GM12878 (cell line): ENCODE measurements around the gene STX10.
A peak's percentile ranks its signal among the peaks of the same experiment; 100 is the strongest.

Experiments
- CBFB ChIP-seq: IDR thresholded peaks from 2 replicates; pipeline ENCODE4 v1.6.1; 2016; ENCODE audit warnings: antibody characterized with exemption, low read depth
- CBX5 ChIP-seq: sonication (generic); IDR thresholded peaks from 2 replicates; pipeline ENCODE4 v1.6.1; 2016; ENCODE audit warnings: low read depth, moderate library complexity, mild to moderate bottlenecking, inconsistent platforms
- EZH2 ChIP-seq: IDR thresholded peaks from 2 replicates; pipeline ENCODE4 v1.6.1; 2012; ENCODE audit warnings: low read depth, mild to moderate bottlenecking, control low read depth, inconsistent platforms, low read length, borderline replicate concordance; ENCODE audit not compliant: control insufficient read depth
- KDM1A ChIP-seq: fragments of 200-600 bp; sonication (generic); IDR thresholded peaks from 2 replicates; pipeline ENCODE4 v1.6.1; 2016; ENCODE audit warnings: borderline replicate concordance
- POLR2A ChIP-seq: IDR thresholded peaks from 2 replicates; pipeline ENCODE4 v1.6.1; 2011; ENCODE audit warnings: low read depth, mild to moderate bottlenecking, low read length
- POLR2AphosphoS5 ChIP-seq: IDR thresholded peaks from 2 replicates; pipeline ENCODE4 v1.6.1; 2011; ENCODE audit warnings: mild to moderate bottlenecking, low read length, inconsistent platforms
- SIN3A ChIP-seq: IDR thresholded peaks from 2 replicates; pipeline ENCODE4 v1.6.1; 2012; ENCODE audit warnings: low read depth, low read length, improper control_type of control experiment
- TARDBP ChIP-seq: IDR thresholded peaks from 2 replicates; pipeline ENCODE4 v1.6.1; 2016; ENCODE audit warnings: borderline replicate concordance
- TCF12 ChIP-seq: IDR thresholded peaks from 2 replicates; pipeline ENCODE4 v1.6.1; 2011; ENCODE audit warnings: low read depth, mild to moderate bottlenecking, low read length
- TF ChIP-seq, protein P1 (sequence below): IDR thresholded peaks from 2 replicates; pipeline ENCODE4 v1.6.1; 2012; ENCODE audit warnings: low read length, inconsistent platforms
- TF ChIP-seq, protein P2 (sequence below), 3 experiments: IDR thresholded peaks in 2 of 3; conservative IDR thresholded peaks in 1 of 3; 2 replicates each; pipeline ENCODE4 v1.5.1; 2011; ENCODE audit warnings: low read depth in 3 of 3, low read length in 3 of 3, mild to moderate bottlenecking in 3 of 3, control low read depth in 2 of 3, moderate library complexity in 2 of 3, inconsistent platforms in 1 of 3, mixed read lengths in 1 of 3; ENCODE audit not compliant: control insufficient read depth in 2 of 3, insufficient read depth in 1 of 3; ENCODE audit errors: extremely low read depth in 1 of 3
- TF ChIP-seq, protein P3 (sequence below): fragments of 450-650 bp; IDR thresholded peaks from 2 replicates; pipeline ENCODE4 v1.6.1; 2017; ENCODE audit warnings: mild to moderate bottlenecking
- TF ChIP-seq, protein P4 (sequence below): IDR thresholded peaks from 2 replicates; pipeline ENCODE4 v1.6.1; 2012; ENCODE audit warnings: low read depth, low read length, improper control_type of control experiment

DNA sequence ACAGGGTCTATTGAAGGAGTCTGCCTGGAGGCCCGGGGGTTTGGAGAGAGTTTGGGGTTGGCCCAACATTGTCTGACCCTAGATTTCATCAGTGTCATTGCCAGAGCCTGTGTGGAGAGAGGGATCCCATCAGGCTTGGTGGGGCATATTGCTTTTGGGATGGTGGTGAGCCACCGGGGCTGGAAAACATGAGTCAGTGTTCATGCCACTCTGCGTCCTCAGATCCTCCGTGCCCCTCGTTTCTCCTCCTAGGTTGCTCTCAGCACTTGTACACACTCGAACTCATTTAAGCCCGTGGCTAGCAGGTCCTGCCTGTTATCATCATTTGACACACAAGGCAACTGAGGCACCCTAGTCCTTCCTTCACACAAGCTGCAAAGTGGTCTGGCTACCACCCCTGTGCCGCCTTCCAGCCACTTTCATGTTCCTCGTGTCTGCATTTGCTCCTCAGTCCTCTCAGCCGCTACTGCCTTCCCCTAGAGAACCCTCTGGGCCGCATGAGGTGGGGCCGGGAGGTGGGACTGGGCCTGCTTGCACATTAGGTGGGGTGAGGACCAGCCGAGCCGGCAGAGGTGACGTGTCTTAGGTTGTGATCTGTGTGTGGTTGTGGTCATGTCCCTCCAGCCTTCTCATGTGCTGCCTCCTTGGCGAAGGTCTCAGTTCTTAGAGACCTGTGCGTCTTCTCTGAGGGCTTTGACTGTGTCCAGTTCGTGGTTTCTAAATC lies 28.5 kb downstream of the STX10 start:
- no peak for TF ChIP-seq EZH2
- TF ChIP-seq, protein P1, sequence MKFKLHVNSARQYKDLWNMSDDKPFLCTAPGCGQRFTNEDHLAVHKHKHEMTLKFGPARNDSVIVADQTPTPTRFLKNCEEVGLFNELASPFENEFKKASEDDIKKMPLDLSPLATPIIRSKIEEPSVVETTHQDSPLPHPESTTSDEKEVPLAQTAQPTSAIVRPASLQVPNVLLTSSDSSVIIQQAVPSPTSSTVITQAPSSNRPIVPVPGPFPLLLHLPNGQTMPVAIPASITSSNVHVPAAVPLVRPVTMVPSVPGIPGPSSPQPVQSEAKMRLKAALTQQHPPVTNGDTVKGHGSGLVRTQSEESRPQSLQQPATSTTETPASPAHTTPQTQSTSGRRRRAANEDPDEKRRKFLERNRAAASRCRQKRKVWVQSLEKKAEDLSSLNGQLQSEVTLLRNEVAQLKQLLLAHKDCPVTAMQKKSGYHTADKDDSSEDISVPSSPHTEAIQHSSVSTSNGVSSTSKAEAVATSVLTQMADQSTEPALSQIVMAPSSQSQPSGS = no peak
- TF ChIP-seq TCF12 = no peak
- no peak; the same call in 1 of the 2 replicates for TF ChIP-seq POLR2AphosphoS5
- TF ChIP-seq CBX5 = no peak
- TF ChIP-seq, protein P2, sequence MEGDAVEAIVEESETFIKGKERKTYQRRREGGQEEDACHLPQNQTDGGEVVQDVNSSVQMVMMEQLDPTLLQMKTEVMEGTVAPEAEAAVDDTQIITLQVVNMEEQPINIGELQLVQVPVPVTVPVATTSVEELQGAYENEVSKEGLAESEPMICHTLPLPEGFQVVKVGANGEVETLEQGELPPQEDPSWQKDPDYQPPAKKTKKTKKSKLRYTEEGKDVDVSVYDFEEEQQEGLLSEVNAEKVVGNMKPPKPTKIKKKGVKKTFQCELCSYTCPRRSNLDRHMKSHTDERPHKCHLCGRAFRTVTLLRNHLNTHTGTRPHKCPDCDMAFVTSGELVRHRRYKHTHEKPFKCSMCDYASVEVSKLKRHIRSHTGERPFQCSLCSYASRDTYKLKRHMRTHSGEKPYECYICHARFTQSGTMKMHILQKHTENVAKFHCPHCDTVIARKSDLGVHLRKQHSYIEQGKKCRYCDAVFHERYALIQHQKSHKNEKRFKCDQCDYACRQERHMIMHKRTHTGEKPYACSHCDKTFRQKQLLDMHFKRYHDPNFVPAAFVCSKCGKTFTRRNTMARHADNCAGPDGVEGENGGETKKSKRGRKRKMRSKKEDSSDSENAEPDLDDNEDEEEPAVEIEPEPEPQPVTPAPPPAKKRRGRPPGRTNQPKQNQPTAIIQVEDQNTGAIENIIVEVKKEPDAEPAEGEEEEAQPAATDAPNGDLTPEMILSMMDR (IDR thresholded peaks at IDR 0.05 in 2 of 3, conservative IDR thresholded peaks at IDR 0.05 in 1 of 3; ENCODE audit: control insufficient read depth in 2 of 3, extremely low read depth in 1 of 3, insufficient read depth in 1 of 3, low read depth in 3 of 3, low read length in 3 of 3) = no peak
- TF ChIP-seq, protein P3, sequence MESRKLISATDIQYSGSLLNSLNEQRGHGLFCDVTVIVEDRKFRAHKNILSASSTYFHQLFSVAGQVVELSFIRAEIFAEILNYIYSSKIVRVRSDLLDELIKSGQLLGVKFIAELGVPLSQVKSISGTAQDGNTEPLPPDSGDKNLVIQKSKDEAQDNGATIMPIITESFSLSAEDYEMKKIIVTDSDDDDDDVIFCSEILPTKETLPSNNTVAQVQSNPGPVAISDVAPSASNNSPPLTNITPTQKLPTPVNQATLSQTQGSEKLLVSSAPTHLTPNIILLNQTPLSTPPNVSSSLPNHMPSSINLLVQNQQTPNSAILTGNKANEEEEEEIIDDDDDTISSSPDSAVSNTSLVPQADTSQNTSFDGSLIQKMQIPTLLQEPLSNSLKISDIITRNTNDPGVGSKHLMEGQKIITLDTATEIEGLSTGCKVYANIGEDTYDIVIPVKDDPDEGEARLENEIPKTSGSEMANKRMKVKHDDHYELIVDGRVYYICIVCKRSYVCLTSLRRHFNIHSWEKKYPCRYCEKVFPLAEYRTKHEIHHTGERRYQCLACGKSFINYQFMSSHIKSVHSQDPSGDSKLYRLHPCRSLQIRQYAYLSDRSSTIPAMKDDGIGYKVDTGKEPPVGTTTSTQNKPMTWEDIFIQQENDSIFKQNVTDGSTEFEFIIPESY = no peak
- TF ChIP-seq KDM1A = no peak
- no peak for TF ChIP-seq TARDBP
- no peak for TF ChIP-seq CBFB
- TF ChIP-seq POLR2A = peak; percentile 13; the same call in 1 of the 2 replicates
- TF ChIP-seq, protein P4, sequence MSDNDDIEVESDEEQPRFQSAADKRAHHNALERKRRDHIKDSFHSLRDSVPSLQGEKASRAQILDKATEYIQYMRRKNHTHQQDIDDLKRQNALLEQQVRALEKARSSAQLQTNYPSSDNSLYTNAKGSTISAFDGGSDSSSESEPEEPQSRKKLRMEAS = no peak
- TF ChIP-seq SIN3A = no peak
